ENCODE results near the gene RUNX1.

- TF ChIP-seq CTCF (IDR thresholded peaks at IDR 0.05) = no peak
- TF ChIP-seq POLR2A (IDR thresholded peaks at IDR 0.05) = no peak
Observed at GRCh38 chr21:34820051-34820450, 229.1 kb downstream of the RUNX1 start.

All from right lobe of liver (tissue), 4 donors.